Cerebellar cortex (tissue), 1 donor: ENCODE data around the gene PTPA.

ENCODE experiments used
- DNase-seq: peaks from one replicate; pipeline ENCODE4 v3.0.0-alpha.2; 2015; ENCODE audit warnings: low spot score

The PTPA gene

GRCh38 chr9:129084087-129084486 lies 27.1 kb upstream of the PTPA start:
- DNase-seq, result no peak

GRCh38 chr9:129089246-129089645 lies 22.0 kb upstream of the PTPA start:
- DNase-seq, result no peak

- DNase-seq, result no peak
Measured at GRCh38 chr9:129093602-129094386, 17.4 kb upstream of the PTPA start.

GRCh38 chr9:129094387-129095169 lies 16.6 kb upstream of the PTPA start:
- no peak for DNase-seq

- no peak for DNase-seq
Measured at GRCh38 chr9:129095170-129095667, 16.0 kb upstream of the PTPA start.

- no peak for DNase-seq
Measured at GRCh38 chr9:129095908-129096307, 15.3 kb upstream of the PTPA start.

- no peak for DNase-seq
Measured at GRCh38 chr9:129097671-129098306, 13.4 kb upstream of the PTPA start.

GRCh38 chr9:129098328-129098727 lies 12.9 kb upstream of the PTPA start:
- DNase-seq, result no peak

GRCh38 chr9:129100383-129101169 lies 10.6 kb upstream of the PTPA start:
- DNase-seq, result no peak

GRCh38 chr9:129101279-129101678 lies 9.9 kb upstream of the PTPA start:
- DNase-seq, result no peak

GRCh38 chr9:129102095-129102525 lies 9.1 kb upstream of the PTPA start:
- DNase-seq, result no peak

GRCh38 chr9:129102791-129103594 lies 8.2 kb upstream of the PTPA start:
- DNase-seq, result peak; percentile 56

- DNase-seq, result no peak
Measured at GRCh38 chr9:129103595-129103965, 7.6 kb upstream of the PTPA start.

GRCh38 chr9:129104051-129104450 lies 7.2 kb upstream of the PTPA start:
- DNase-seq, result no peak

GRCh38 chr9:129105857-129106694 lies 5.1 kb upstream of the PTPA start:
- no peak for DNase-seq

GRCh38 chr9:129107651-129108050 lies 3.6 kb upstream of the PTPA start:
- no peak for DNase-seq

GRCh38 chr9:129108083-129108804 lies 3.0 kb upstream of the PTPA start:
- no peak for DNase-seq

- DNase-seq, result peak; percentile 18
Measured at GRCh38 chr9:129108805-129109536, 2.2 kb upstream of the PTPA start.

- peak; percentile 36 for DNase-seq
Measured at GRCh38 chr9:129109537-129109903, 1.7 kb upstream of the PTPA start.
